HEK293T (cell line): ENCODE results near the gene TMEM37.

Source experiments
- ARNT ChIP-seq: fragments of 450-650 bp; IDR thresholded peaks from 2 replicates; pipeline ENCODE4 v1.6.1; 2017; ENCODE audit warnings: mild to moderate bottlenecking
- BHLHE40 ChIP-seq: fragments of 450-650 bp; IDR thresholded peaks from 2 replicates; pipeline ENCODE4 v1.6.1; 2016; ENCODE audit warnings: mild to moderate bottlenecking, moderate library complexity, borderline replicate concordance
- ELF4 ChIP-seq: fragments of 450-650 bp; IDR thresholded peaks from 2 replicates; pipeline ENCODE4 v1.6.1; 2017; ENCODE audit warnings: antibody characterized with exemption
- FOXA1 ChIP-seq: fragments of 450-650 bp; IDR thresholded peaks from 2 replicates; pipeline ENCODE4 v1.6.1; 2016; ENCODE audit warnings: mild to moderate bottlenecking
- FOXM1 ChIP-seq: fragments of 450-650 bp; IDR thresholded peaks from 2 replicates; pipeline ENCODE4 v1.6.1; 2017; ENCODE audit warnings: mild to moderate bottlenecking, borderline replicate concordance
- NFRKB ChIP-seq: fragments of 450-650 bp; IDR thresholded peaks from 2 replicates; pipeline ENCODE4 v1.6.1; 2016; ENCODE audit warnings: mild to moderate bottlenecking, moderate library complexity
- SP1 ChIP-seq: fragments of 450-650 bp; IDR thresholded peaks from 2 replicates; pipeline ENCODE4 v1.6.1; 2017
- SUZ12 ChIP-seq: fragments of 450-650 bp; IDR thresholded peaks from 2 replicates; pipeline ENCODE4 v1.6.1; 2016; ENCODE audit warnings: mild to moderate bottlenecking
- TARDBP ChIP-seq: fragments of 450-650 bp; IDR thresholded peaks from 2 replicates; pipeline ENCODE4 v1.6.1; 2016
- ZNF384 ChIP-seq: fragments of 450-650 bp; IDR thresholded peaks from 2 replicates; pipeline ENCODE4 v1.6.1; 2016

GRCh38 chr2:119442226-119442619 lies 10.6 kb downstream of the TMEM37 start:
- TF ChIP-seq ZNF384: no peak
- TF ChIP-seq BHLHE40: no peak
- no peak for TF ChIP-seq FOXA1
- TF ChIP-seq SP1: no peak
- no peak for TF ChIP-seq NFRKB
- no peak for TF ChIP-seq ARNT
- no peak for TF ChIP-seq SUZ12
- TF ChIP-seq FOXM1: no peak
- no peak for TF ChIP-seq TARDBP
- TF ChIP-seq ELF4: no peak
